Keratinocyte (primary cell): Measurements from ENCODE around the gene DCAF11.

Source experiments
- EZH2 ChIP-seq: IDR thresholded peaks from one replicate; pipeline ENCODE4 v1.6.1; 2012; ENCODE audit warnings: inconsistent platforms, mild to moderate bottlenecking, low read length, moderate library complexity
- TF ChIP-seq, protein P1 (sequence below), 3 experiments: IDR thresholded peaks in 1 of 3; conservative IDR thresholded peaks in 1 of 3; optimal IDR thresholded peaks in 1 of 3; 2 replicates in 2 of 3; 3 replicates in 1 of 3; pipeline versions ENCODE3 to v1.5.1; 2011; ENCODE audit warnings: low read length in 3 of 3, mild to moderate bottlenecking in 3 of 3, moderate library complexity in 2 of 3, control low read depth in 1 of 3, inconsistent platforms in 1 of 3; ENCODE audit not compliant: insufficient read depth in 2 of 3; ENCODE audit errors: extremely low read depth in 1 of 3

DNA sequence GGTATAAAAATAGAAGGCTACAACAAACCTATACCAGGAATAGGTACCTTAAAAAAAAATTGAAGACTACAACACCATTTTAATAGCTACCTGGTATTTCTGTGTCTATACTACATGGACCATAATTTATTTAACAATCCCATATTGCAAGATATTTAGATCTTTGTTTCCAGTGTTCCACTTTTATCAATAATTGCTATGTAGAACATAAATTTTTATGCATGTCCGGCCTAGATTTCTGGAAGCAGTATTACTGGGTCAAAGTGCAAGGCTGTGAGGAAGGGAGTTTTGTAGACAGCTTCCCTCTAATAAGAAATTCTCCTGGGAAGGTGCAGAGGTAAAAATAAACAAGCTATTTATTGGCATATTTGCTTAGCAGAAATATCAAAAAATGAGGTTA is 4.1 kb upstream of the DCAF11 start:
- TF ChIP-seq, protein P1, sequence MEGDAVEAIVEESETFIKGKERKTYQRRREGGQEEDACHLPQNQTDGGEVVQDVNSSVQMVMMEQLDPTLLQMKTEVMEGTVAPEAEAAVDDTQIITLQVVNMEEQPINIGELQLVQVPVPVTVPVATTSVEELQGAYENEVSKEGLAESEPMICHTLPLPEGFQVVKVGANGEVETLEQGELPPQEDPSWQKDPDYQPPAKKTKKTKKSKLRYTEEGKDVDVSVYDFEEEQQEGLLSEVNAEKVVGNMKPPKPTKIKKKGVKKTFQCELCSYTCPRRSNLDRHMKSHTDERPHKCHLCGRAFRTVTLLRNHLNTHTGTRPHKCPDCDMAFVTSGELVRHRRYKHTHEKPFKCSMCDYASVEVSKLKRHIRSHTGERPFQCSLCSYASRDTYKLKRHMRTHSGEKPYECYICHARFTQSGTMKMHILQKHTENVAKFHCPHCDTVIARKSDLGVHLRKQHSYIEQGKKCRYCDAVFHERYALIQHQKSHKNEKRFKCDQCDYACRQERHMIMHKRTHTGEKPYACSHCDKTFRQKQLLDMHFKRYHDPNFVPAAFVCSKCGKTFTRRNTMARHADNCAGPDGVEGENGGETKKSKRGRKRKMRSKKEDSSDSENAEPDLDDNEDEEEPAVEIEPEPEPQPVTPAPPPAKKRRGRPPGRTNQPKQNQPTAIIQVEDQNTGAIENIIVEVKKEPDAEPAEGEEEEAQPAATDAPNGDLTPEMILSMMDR (optimal IDR thresholded peaks at IDR 0.05 in 1 of 3, IDR thresholded peaks at IDR 0.05 in 1 of 3, conservative IDR thresholded peaks at IDR 0.05 in 1 of 3; ENCODE audit: extremely low read depth in 1 of 3, insufficient read depth in 2 of 3, low read length in 3 of 3): no peak
- no peak for TF ChIP-seq EZH2
